Karpas-422 (cell line): ENCODE results near the gene EYA4. TPM values are rescaled to one million over a fixed set of nuclear protein-coding genes. Genes with fewer than 3 reads are reported as not detected.

Experiments
- DNase-seq: peaks from one replicate; pipeline ENCODE4 v3.0.0-alpha.2; 2015
- H2AFZ ChIP-seq: fragments of 200-600 bp; sonication (generic); 2 replicates; pipeline ENCODE4 v1.6.1; 2014; ENCODE audit warnings: antibody characterized with exemption, low read length, mixed read lengths
- H3K27ac ChIP-seq: fragments of 200-600 bp; sonication (generic); 2 replicates; pipeline ENCODE4 v1.5.1; 2014; ENCODE audit warnings: mild to moderate bottlenecking, low read length, moderate library complexity
- H3K27me3 ChIP-seq: fragments of 200-600 bp; sonication (generic); 2 replicates; pipeline ENCODE4 v1.6.1; 2014; ENCODE audit warnings: low read length, mixed read lengths
- H3K36me3 ChIP-seq: fragments of 200-600 bp; sonication (generic); 2 replicates; pipeline ENCODE4 v1.6.1; 2014; ENCODE audit warnings: low read length, mixed read lengths; ENCODE audit not compliant: insufficient read depth
- H3K4me1 ChIP-seq: fragments of 200-600 bp; sonication (generic); 2 replicates; pipeline ENCODE4 v1.6.1; 2014; ENCODE audit warnings: mild to moderate bottlenecking, low read length, mixed read lengths
- H3K4me2 ChIP-seq: fragments of 200-600 bp; sonication (generic); 2 replicates; pipeline ENCODE4 v1.6.1; 2014; ENCODE audit warnings: low read length, low read depth, mild to moderate bottlenecking; ENCODE audit not compliant: poor library complexity, severe bottlenecking
- H3K4me3 ChIP-seq: fragments of 200-600 bp; sonication (generic); 2 replicates; pipeline ENCODE4 v1.5.1; 2014; ENCODE audit warnings: mild to moderate bottlenecking, antibody characterized with exemption, low read length, mixed read lengths
- H3K79me2 ChIP-seq: fragments of 200-600 bp; sonication (generic); 2 replicates; pipeline ENCODE4 v1.6.1; 2014; ENCODE audit warnings: mild to moderate bottlenecking, low read length, mixed read lengths
- H3K9ac ChIP-seq: fragments of 200-600 bp; sonication (generic); 2 replicates; pipeline ENCODE4 v1.6.0; 2014; ENCODE audit warnings: low read length
- H3K9me2 ChIP-seq: fragments of 200-600 bp; sonication (generic), shearing (Covaris generic); replicated peaks from 2 replicates; pipeline ENCODE4 v1.6.0; 2014; ENCODE audit warnings: mild to moderate bottlenecking, low read length, moderate library complexity; ENCODE audit not compliant: insufficient read depth
- H3K9me3 ChIP-seq: fragments of 300-700, 200-600 bp; sonication (generic); 2 replicates; pipeline ENCODE4 v1.6.1; 2014; ENCODE audit warnings: low read length, mixed read lengths
- H4K20me1 ChIP-seq: fragments of 200-600 bp; sonication (generic); 2 replicates; pipeline ENCODE4 v1.6.1; 2014; ENCODE audit warnings: mild to moderate bottlenecking, antibody characterized with exemption, low read length, low read depth; ENCODE audit not compliant: insufficient read depth
- total RNA-seq: library from RNA; depleted of rRNA; stranded (reverse); fragments of >200 nt; shearing (Covaris generic); gene quantifications from 2 replicates; pipeline ENCODE4 v1.2.3, GENCODE V29; 2014; ENCODE audit warnings: low replicate concordance

Gene EYA4
- total RNA-seq, 1 experiment from 2014 or later, result not detected

DNA sequence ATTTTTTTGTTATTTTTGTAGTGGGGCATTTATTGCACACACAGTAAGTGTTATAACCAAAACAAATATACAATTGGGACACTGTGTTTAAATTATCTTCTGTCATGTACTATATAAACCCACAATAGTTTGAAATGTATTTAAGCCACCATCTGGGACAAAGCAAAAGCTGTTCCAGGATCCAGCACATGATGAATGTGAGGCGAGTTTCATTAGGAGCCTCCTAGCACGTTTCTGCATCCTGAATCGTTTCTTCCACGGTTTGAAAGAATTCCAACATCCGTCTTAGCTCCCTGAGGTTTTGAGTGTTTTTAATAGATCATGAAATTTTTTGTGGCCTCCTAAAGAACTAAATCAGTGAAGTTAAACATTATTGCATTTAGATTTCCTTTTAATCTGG, 65.8 kb downstream of the EYA4 start:
- Histone ChIP-seq H3K4me3 (no peak overlapping the region), H3K79me2 (no peaks in the 10 kb centered on the region)
- DNase-seq, result no peak

DNA sequence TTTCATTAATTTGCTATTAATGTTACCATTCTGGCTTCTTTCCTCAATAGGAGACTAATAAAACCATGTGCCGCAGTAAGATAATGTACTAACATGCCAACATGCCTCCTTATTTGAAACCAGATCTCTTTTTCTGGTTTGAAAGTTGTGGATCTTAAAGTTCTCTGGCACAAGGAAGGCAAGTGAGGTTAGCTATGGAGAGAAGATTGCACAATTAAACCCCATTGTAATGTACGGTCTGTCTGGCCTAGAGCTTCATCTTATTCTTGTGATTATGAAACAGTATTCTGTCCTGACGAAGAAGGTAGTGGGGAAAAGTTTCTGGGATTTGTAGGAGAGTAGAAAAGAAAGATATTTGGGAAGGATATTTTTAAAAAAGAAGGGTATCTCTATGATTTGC, 68.4 kb downstream of the EYA4 start:
- no peak for DNase-seq
- Histone ChIP-seq H3K4me3 (no peak overlapping the region), H3K27ac (no peak overlapping the region), H3K9me2 (no peaks in the 10 kb centered on the region), H3K9me3 (no peaks in the 10 kb centered on the region), H3K4me1 (no peaks in the 10 kb centered on the region), H2AFZ (no peak overlapping the region), H3K9ac (no peak overlapping the region), H3K4me2 (no peak overlapping the region), H3K36me3 (no peaks in the 10 kb centered on the region), H3K27me3 (no peaks in the 10 kb centered on the region), H3K79me2 (no peaks in the 10 kb centered on the region), H4K20me1 (no peaks in the 10 kb centered on the region)

More for the DNA sequence above, 65.8 kb downstream of the EYA4 start:
- H4K20me1 ChIP-seq, result no peaks in the 10 kb centered on the region
- no peaks in the 10 kb centered on the region for H3K9me2 ChIP-seq
- no peak overlapping the region for H3K4me2 ChIP-seq
- no peaks in the 10 kb centered on the region for H3K9me3 ChIP-seq
- no peak overlapping the region for H3K9ac ChIP-seq
- no peak overlapping the region for H3K27ac ChIP-seq
- no peaks in the 10 kb centered on the region for H3K36me3 ChIP-seq
- H3K4me1 ChIP-seq, result no peaks in the 10 kb centered on the region
- H2AFZ ChIP-seq, result no peak overlapping the region
- H3K27me3 ChIP-seq, result no peaks in the 10 kb centered on the region

DNA sequence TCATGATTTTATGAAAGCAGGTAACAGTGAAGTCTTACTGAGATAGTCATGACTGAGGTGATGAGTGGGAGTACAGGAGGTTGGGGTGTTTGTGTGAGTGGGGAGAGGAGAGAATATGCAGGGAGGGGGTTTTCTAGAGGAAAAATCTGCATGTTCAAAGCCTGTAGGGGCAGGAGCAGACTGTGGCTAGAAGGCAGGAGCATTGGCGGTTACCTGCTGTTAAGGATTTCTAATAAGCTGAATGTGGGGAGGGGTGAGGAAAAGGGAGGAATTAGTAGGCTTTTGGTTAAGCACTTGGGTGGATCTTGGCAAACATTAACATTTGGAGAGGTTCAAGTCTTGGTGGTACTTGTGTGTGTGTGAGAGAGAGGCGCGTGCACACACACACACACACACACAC, 70.8 kb downstream of the EYA4 start:
- no peaks in the 10 kb centered on the region for H3K27me3 ChIP-seq
- H3K4me1 ChIP-seq, result no peaks in the 10 kb centered on the region
- no peak overlapping the region for H3K4me3 ChIP-seq
- H3K36me3 ChIP-seq, result no peaks in the 10 kb centered on the region
- no peaks in the 10 kb centered on the region for H3K79me2 ChIP-seq
- H3K9me2 ChIP-seq, result no peaks in the 10 kb centered on the region
- no peak for DNase-seq
- H3K9me3 ChIP-seq, result no peaks in the 10 kb centered on the region
- H2AFZ ChIP-seq, result no peak overlapping the region
- no peaks in the 10 kb centered on the region for H4K20me1 ChIP-seq
- no peak overlapping the region for H3K27ac ChIP-seq
- no peak overlapping the region for H3K9ac ChIP-seq
- no peak overlapping the region for H3K4me2 ChIP-seq

DNA sequence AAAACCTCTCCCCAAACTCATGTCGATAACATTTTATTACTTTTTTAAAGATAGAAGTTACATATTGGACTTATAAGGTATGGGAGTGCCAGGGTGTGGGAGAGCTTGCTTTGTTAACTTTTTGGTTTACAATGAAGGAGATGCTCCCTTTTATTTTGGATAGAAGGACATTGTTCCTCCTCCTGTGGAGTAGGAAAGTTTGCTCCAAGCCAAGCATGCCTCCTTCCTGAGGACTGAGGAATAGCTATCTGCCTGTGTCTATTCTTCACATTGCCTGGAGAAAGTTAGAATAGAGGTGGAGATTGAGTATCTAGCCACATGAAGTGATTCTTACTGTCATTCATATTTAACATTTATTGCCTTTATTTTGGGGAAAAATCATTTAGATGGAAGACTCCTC, 71.9 kb downstream of the EYA4 start:
- Histone ChIP-seq H3K4me3 (no peak overlapping the region), H3K9ac (no peak overlapping the region), H3K36me3 (no peaks in the 10 kb centered on the region), H3K27ac (no peak overlapping the region), H2AFZ (no peak overlapping the region), H3K79me2 (no peaks in the 10 kb centered on the region), H3K9me3 (no peaks in the 10 kb centered on the region), H3K4me2 (no peak overlapping the region), H4K20me1 (no peaks in the 10 kb centered on the region), H3K27me3 (no peaks in the 10 kb centered on the region), H3K9me2 (no peaks in the 10 kb centered on the region), H3K4me1 (no peaks in the 10 kb centered on the region)
- no peak for DNase-seq

DNA sequence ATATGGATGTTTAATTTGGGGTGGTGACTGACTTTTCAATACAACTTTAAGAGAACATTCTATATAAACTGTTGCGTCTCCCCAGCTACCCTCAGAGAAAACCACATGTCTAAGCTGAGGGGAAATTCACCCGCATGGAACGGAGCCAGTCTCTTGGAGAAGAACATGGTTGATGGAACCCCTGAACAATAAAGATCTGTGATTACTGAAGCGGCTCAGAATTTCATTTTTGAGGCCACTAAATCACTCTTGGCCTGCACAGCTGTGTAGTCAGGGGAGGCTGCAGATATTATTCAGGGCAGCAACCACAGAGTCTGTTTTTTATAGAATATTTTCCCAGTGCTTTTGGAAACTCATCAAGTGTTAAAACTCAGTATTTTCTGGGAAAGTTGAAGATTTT, 73.8 kb downstream of the EYA4 start:
- H3K9me3 ChIP-seq, result no peaks in the 10 kb centered on the region
- H3K4me2 ChIP-seq, result no peak overlapping the region
- H2AFZ ChIP-seq, result no peak overlapping the region
- H3K4me1 ChIP-seq, result no peaks in the 10 kb centered on the region
- H3K79me2 ChIP-seq, result no peaks in the 10 kb centered on the region
- no peak overlapping the region for H3K9ac ChIP-seq
- H3K27ac ChIP-seq, result no peak overlapping the region
- H3K27me3 ChIP-seq, result no peaks in the 10 kb centered on the region
- no peaks in the 10 kb centered on the region for H4K20me1 ChIP-seq
- no peak for DNase-seq
- H3K9me2 ChIP-seq, result no peaks in the 10 kb centered on the region
- no peak overlapping the region for H3K4me3 ChIP-seq
- no peaks in the 10 kb centered on the region for H3K36me3 ChIP-seq

DNA sequence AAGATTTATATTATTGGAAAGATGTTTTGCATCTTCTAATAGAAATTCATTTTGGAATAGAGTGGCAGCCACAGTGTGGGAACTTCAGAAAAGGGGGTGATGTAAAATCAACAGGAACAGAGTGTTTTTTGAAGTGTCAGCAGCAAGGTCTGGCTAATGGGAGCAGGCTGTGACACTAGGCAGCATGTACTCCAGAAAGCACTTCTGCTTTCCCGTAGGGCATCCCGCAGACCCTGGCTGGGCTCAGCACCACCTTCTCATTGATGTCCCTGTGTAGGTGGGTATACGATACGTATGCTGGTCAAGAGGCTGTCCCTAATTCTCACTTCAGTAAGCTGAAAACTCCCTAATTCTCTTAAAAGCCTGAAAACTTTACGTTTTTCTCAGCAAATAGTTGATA, 74.7 kb downstream of the EYA4 start:
- Histone ChIP-seq H3K36me3 (no peaks in the 10 kb centered on the region), H3K9ac (no peak overlapping the region), H3K9me2 (no peaks in the 10 kb centered on the region), H4K20me1 (no peaks in the 10 kb centered on the region), H3K4me2 (no peak overlapping the region), H3K27me3 (no peaks in the 10 kb centered on the region), H3K4me3 (no peak overlapping the region), H3K9me3 (no peaks in the 10 kb centered on the region), H2AFZ (no peak overlapping the region), H3K79me2 (no peaks in the 10 kb centered on the region), H3K27ac (no peak overlapping the region), H3K4me1 (no peaks in the 10 kb centered on the region)
- DNase-seq, result no peak

DNA sequence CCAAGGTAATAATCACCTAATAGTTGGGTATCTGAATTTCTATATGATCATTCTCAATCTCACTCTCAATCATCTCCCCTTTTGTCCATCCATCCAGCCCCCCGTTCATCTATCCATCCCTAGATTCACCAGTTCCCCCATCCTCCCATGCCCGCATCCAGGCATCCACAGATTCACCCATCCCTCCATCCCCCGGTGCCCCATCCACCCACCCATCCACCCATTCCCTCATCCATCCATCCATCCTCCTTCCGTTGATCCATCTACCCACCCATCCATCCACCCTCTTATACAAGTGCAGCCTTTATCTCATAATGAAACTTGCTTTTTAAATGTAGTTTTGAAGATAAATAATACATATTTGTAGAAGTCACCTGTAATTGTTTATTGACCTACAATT, 76.5 kb downstream of the EYA4 start:
- Histone ChIP-seq H3K27me3 (no peaks in the 10 kb centered on the region), H3K9ac (no peak overlapping the region), H3K36me3 (no peaks in the 10 kb centered on the region)

DNA sequence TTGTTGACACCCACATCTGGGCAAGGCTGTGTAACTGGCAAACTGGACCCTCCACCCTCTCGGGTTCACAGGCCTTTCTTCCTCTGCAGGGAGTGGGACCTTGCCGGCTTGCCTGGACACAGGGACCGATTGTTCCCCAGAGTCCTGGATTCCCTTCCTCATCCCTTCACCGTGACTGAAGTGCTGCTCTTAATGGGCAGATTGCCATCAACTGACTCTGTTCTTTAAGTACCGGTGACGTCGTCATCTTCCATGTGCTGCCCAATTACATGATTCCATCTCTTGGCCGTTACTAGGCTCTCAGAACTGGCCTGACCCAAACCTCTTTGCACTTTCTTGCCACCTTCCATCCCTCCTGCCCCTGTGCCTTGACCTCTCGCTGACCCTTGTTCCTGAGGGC, 85.4 kb downstream of the EYA4 start:
- Histone ChIP-seq H2AFZ (no peak overlapping the region), H3K9ac (no peak overlapping the region), H3K4me1 (no peaks in the 10 kb centered on the region), H3K27me3 (no peaks in the 10 kb centered on the region), H3K9me2 (no peaks in the 10 kb centered on the region), H3K79me2 (no peaks in the 10 kb centered on the region), H3K4me3 (no peak overlapping the region), H3K9me3 (no peaks in the 10 kb centered on the region), H3K27ac (no peak overlapping the region), H3K4me2 (no peak overlapping the region), H3K36me3 (no peaks in the 10 kb centered on the region), H4K20me1 (no peaks in the 10 kb centered on the region)
- no peak for DNase-seq

More for the DNA sequence above, 76.5 kb downstream of the EYA4 start:
- Histone ChIP-seq H2AFZ (no peak overlapping the region), H3K9me2 (no peaks in the 10 kb centered on the region), H3K9me3 (no peaks in the 10 kb centered on the region), H3K4me3 (no peak overlapping the region), H3K27ac (no peak overlapping the region), H4K20me1 (no peaks in the 10 kb centered on the region), H3K4me1 (no peaks in the 10 kb centered on the region), H3K79me2 (no peaks in the 10 kb centered on the region), H3K4me2 (no peak overlapping the region)
- no peak for DNase-seq

DNA sequence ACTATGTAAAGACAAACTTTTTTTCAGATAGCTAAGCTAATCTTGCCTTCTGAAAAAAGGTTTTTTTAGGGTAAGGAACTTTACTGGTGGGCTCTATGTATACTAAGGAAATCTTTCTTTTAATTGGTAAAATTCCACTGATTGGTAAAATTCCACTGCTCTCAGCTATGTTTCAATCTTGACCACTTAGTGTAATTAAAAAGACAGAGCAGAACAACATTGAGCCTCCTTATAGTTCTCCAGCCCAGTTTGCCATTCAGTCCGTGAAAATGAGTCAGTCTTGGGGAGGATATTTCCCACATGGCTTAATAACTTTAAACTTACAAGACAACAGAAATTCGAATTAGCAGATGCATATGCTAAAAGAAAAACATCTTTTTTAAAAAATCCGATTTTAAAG, 92.7 kb downstream of the EYA4 start:
- no peak overlapping the region for H3K4me2 ChIP-seq
- no peaks in the 10 kb centered on the region for H3K9me3 ChIP-seq
- DNase-seq, result no peak
- H3K27ac ChIP-seq, result no peak overlapping the region
- H3K36me3 ChIP-seq, result no peaks in the 10 kb centered on the region
- H4K20me1 ChIP-seq, result no peaks in the 10 kb centered on the region
- no peaks in the 10 kb centered on the region for H3K27me3 ChIP-seq
- H2AFZ ChIP-seq, result no peak overlapping the region
- no peak overlapping the region for H3K9ac ChIP-seq
- H3K4me1 ChIP-seq, result no peaks in the 10 kb centered on the region
- H3K4me3 ChIP-seq, result no peak overlapping the region
- no peaks in the 10 kb centered on the region for H3K9me2 ChIP-seq
- no peaks in the 10 kb centered on the region for H3K79me2 ChIP-seq
